NCI-H2107 treated with DMSO at 0.1 percent for 48 hours (cell line): ENCODE results near the gene SLMAP.
"Not testable (repeated sequence)": the region's sequence is repeated elsewhere in the genome, so short reads cannot be mapped to it uniquely, and the experiment has no call there.

Source experiments
- DNase-seq: peaks from one replicate; lab custom pipeline; 2025; ENCODE audit not compliant: unreplicated experiment; lab: John Stamatoyannopoulos, UW

The SLMAP gene

DNA sequence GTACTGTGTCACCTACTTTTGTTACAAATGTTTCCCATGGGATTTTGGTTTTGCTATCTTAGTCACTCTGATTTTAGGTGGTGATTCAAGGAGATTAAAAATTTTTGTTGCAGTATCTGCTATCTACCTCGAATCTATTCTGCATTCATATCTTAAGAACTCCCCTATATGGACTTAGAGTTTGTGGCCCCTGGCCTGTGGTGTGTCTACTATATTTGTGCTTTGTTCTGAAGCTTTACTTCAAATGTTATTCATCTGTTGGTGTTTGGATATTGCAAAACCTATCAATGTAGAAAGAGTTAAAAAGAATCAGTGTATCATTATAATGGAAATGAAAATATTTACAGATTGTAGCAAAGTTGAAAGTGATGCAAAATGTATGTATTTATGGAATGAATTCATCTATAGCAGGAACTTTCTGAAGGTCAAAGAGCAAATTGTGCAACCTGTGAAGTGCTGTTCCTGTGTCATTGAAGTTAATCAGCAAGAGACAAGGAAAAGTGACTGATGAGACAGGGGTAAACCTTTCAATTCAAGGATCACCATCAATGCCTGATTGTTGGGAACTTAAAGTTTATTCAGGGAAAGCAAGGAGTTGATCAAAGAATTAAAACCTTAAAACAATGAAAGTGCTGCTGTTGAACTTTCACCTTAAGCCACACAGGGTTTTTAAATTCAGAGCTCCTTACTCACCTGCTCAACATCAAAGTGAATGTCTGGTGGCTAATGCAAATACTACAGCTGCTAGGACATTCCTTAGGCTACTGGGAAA lies 71.0 kb downstream of the SLMAP start:
- DNase-seq, result no peak

GRCh38 chr3:57827757-57828156 lies 71.6 kb downstream of the SLMAP start:
- no peak for DNase-seq

GRCh38 chr3:57832486-57832885 lies 76.4 kb downstream of the SLMAP start:
- no peak for DNase-seq

- no peak for DNase-seq
Measured at GRCh38 chr3:57832900-57833313, 76.8 kb downstream of the SLMAP start.

- DNase-seq, result no peak
Measured at GRCh38 chr3:57833763-57834162, 77.7 kb downstream of the SLMAP start.

DNA sequence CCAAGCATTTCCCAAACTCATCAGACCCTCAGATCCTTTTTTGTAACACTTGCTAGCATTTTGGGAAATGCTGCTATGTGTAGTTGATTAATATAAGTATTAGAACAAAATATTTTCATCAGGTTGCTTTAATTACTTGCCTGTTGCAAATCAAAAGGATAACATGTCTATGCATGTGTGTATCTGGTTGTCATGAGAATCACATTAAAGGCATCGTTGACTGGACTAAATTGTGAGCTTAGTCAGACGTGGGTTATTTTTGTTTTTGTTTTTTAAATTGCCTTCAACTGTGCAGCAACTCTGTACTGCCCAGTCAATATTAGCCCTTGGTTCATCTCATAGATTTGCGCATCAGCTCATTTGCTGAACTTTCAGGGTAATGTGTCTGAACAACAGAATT lies 81.6 kb downstream of the SLMAP start:
- no peak for DNase-seq

GRCh38 chr3:57838627-57839026 lies 82.5 kb downstream of the SLMAP start:
- no peak for DNase-seq

DNA sequence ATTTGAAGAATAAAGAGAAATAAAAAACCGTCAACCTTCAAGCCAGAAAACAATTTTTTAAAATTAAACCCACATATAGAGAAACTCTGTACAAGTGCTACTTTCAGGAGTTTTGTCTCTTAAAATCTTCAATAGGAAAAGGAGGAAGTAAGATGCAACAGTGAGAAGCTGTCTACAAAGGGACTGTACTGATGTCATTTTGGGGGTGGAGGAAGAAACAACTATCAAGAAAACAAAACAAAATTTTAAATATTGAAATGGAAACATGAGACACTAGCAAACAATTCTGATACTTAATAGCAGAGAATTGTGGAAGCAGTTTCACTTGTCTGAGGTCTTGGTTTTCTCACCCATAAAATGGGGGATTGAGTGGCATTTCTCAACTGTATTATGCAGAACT lies 84.4 kb downstream of the SLMAP start:
- DNase-seq, result no peak

DNA sequence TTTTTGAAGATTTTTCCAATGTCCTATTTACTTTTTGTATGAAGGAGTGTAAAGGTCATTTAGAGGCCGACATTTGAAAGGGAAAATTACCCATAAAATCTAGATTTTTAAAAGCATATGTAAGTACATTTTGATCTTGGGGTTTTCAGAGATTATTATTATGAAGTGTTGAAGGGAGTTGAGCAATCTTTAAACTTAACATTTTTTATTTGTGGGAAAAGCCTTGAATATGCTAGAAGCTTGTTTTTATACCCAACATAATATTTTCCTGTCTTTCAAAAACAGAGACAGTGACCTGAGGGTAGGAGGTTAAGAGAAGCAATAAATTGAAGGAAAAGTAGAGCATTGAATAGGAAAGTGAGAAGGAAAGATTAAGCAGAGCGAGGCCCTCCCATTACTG lies 85.7 kb downstream of the SLMAP start:
- no peak for DNase-seq

GRCh38 chr3:57848177-57848738 lies 92.1 kb downstream of the SLMAP start:
- no peak for DNase-seq

GRCh38 chr3:57851304-57851703 lies 95.2 kb downstream of the SLMAP start:
- no peak for DNase-seq

- DNase-seq, result no peak
Measured at GRCh38 chr3:57852896-57853295, 96.8 kb downstream of the SLMAP start.

DNA sequence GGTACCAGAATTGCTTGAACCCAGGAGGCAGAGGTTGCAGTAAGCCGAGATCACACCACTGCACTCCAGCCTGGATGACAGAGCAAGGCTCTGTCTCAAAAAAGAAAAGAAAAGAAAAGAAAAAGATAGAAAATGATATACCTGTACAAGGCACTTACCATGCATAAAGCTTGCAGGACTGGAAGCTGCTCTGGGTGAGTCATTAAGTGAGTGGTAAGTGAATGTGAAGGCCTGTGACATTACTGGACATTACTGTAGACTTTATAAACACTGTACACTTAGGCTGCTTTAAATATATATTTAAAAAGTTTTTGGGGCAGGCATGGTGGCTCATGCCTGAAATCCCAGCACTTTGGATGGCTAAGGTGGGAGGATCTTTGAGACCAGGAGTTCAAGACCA lies 99.2 kb downstream of the SLMAP start:
- no peak for DNase-seq

- no peak for DNase-seq
Measured at GRCh38 chr3:57855943-57856342, 99.8 kb downstream of the SLMAP start.

GRCh38 chr3:57856675-57857074 lies 100.6 kb downstream of the SLMAP start:
- no peak for DNase-seq

GRCh38 chr3:57862894-57863293 lies 106.8 kb downstream of the SLMAP start:
- no peak for DNase-seq

DNA sequence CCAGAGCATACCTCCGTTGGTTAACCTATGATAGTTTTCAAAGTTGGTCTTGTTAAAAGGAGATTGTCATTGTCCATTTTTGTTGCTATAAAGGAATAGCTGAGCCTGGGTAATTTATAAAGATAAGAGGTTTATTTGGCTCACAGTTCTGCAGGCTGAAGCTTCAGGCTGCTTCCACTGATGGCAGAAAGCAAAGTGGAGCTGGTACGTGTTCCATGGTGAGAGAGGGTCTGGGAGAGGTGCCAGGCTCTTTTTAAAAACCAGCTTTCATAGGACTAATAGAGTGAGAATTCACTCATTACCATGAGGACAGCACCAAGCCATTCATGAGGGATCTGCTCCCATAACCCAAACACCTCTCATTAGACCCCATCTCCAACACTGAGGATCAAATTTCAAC lies 107.3 kb downstream of the SLMAP start:
- no peak for DNase-seq

DNA sequence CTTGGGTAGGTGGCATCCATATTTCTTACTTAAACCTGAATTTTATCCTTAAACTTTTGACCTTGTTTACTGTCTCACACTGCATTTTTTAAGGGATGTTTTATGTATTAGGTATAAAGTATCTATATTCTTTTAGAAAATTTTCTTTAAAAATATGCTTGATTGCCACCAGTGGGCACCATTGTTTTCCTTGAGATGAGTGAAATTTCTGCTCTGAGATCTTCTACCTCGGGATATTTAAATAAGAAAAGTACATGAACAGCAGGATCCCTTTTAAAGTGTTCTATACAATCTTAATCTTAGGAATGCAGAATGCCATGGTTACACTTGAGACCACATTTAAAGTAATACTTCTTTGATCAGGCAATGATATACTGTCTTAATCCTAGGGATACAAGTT lies 108.7 kb downstream of the SLMAP start:
- DNase-seq, result no peak

DNA sequence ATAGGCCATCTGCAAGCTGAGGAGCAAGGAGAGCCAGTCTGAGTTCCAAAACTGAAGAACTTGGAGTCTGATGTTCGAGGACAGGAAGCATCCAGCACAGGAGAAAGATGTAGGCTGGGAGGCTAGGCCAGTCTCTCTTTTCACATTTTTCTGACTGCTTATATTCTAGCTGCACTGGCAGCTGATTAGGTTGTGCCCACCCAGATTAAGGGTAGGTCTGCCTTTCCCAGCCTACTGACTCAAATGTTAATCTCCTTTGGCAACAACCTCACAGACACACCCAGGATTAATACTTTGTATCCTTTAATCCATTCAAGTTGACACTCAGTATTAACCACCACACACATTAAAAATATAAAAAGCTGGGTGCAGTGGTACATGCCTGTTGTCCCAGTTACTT lies 113.0 kb downstream of the SLMAP start:
- not testable (repeated sequence) for DNase-seq

DNA sequence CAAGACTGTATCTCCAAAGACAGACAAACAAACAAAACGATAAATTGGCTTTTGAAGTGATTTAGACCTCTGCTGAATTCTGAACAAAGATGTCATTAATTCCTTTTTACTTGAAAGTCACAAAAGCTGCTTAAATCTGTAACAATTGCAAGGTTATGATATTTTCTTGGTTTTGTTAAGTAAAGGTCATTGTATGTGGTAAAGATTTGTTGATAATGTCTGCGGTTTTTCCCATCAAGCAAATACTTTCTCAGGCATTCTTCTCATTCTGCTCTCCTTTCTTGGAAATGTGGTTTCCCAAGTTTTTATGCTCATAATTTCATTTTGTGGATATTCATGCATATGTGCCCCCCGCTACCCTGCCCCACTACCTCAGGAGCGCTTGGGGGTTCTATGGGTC lies 116.5 kb downstream of the SLMAP start:
- DNase-seq, result no peak

DNA sequence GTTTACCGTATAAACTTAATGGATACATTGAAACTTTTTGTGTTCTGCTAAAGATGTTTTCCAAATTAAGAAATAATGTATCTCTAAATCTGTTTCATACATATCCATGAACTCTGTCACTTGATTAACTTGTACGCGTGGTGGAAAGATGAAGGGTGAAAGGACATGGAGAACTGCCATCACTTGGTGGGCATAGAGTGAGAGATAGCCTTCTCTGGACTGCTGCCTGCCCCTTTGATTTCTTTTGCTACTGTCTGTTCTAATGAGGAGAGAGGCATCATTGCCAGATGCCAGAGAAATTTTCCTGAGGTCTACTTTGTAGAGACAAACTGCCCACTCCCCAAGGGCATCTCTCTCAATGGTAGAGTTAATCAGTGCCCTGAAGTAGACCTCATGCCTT lies 120.5 kb downstream of the SLMAP start:
- DNase-seq, result no peak

DNA sequence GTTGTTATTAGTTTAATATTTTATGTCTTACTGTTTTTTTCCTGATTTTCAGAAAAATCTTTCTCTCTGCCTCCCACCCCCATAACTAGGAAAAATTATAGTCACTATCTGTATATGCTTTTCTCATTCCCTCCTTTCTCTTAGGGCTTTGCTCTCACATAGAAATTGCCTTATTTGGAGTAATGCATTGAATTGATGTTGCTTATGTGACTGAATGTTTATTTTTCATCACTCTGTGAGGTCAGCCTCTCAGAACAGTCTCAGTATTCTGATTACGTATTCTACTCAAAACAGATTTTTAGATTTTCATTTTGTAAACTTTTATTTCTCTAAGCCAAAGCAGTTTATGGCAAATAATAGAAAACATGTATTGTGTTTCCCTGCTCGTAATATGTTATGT lies 121.0 kb downstream of the SLMAP start:
- DNase-seq, result no peak

GRCh38 chr3:57884436-57884835 lies 128.3 kb downstream of the SLMAP start:
- not testable (repeated sequence) for DNase-seq
